ENCODE data around the gene HYCC2. TPM values are rescaled to one million over a fixed set of nuclear protein-coding genes. Genes with fewer than 3 reads are reported as not detected.

HYCC2 gene
- total RNA-seq, 2 donors from 2014 or later: 15.3 to 25.0 TPM

- Histone ChIP-seq H3K27me3 (replicated peaks; ENCODE audit: insufficient read depth) (no peaks in the 10 kb centered on the region), H3K27ac (peak within 1 kb of the TSS; percentile 99 to 100), H3K4me1 (ENCODE audit: control insufficient read depth in 1 of 2, low read depth in 2 of 2) (peaks cover 18 to 38% of the 10 kb centered on the region in 2 donors), H3K9me3 (no peaks in the 10 kb centered on the region), H3K36me3 (no peaks in the 10 kb centered on the region), H3K4me3 (peak within 1 kb of the TSS; percentile 97)
- DNase-seq (ENCODE audit: low spot score) (peak; percentile 46), ATAC-seq (ENCODE audit: insufficient number of reproducible peaks, low FRiP score, low read depth) (peak; percentile 21)
- TF ChIP-seq, protein P1, sequence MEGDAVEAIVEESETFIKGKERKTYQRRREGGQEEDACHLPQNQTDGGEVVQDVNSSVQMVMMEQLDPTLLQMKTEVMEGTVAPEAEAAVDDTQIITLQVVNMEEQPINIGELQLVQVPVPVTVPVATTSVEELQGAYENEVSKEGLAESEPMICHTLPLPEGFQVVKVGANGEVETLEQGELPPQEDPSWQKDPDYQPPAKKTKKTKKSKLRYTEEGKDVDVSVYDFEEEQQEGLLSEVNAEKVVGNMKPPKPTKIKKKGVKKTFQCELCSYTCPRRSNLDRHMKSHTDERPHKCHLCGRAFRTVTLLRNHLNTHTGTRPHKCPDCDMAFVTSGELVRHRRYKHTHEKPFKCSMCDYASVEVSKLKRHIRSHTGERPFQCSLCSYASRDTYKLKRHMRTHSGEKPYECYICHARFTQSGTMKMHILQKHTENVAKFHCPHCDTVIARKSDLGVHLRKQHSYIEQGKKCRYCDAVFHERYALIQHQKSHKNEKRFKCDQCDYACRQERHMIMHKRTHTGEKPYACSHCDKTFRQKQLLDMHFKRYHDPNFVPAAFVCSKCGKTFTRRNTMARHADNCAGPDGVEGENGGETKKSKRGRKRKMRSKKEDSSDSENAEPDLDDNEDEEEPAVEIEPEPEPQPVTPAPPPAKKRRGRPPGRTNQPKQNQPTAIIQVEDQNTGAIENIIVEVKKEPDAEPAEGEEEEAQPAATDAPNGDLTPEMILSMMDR (IDR thresholded peaks at IDR 0.05): no peak
Observed at GRCh38 chr2:201116115-201116958, 44.9 kb upstream of the HYCC2 start, which contains the start of gene CFLAR. Gene CFLAR (plus strand): TSS chr2:201116164. CDS start chr2:201129866, 13,702 bp downstream.

GRCh38 chr2:201114846-201115245 lies 43.4 kb upstream of the HYCC2 start:
- peaks cover 4 to 24% of the 10 kb centered on the region in 2 donors for H3K4me1 ChIP-seq (ENCODE audit: control insufficient read depth in 1 of 2, low read depth in 2 of 2)
- H3K36me3 ChIP-seq: no peaks in the 10 kb centered on the region
- no peaks in the 10 kb centered on the region for H3K27me3 ChIP-seq (replicated peaks; ENCODE audit: insufficient read depth)
- H3K9me3 ChIP-seq: no peaks in the 10 kb centered on the region
- H3K4me3 ChIP-seq: no peak overlapping the region
- TF ChIP-seq, protein P1 (IDR thresholded peaks at IDR 0.05): no peak
- ATAC-seq (ENCODE audit: insufficient number of reproducible peaks, low FRiP score, low read depth) (no peak), DNase-seq (ENCODE audit: low spot score) (no peak)
- H3K27ac ChIP-seq: peak overlapping the region; percentile 99 to 100

- Histone ChIP-seq H3K27ac (no peak overlapping the region), H3K27me3 (replicated peaks; ENCODE audit: insufficient read depth) (no peaks in the 10 kb centered on the region), H3K4me1 (ENCODE audit: control insufficient read depth in 1 of 2, low read depth in 2 of 2) (peaks cover 0 to 19% of the 10 kb centered on the region in 2 donors), H3K9me3 (no peaks in the 10 kb centered on the region), H3K4me3 (no peak overlapping the region), H3K36me3 (no peaks in the 10 kb centered on the region)
- TF ChIP-seq, protein P1 (IDR thresholded peaks at IDR 0.05): no peak
- DNase-seq (ENCODE audit: low spot score): no peak
- no peak for ATAC-seq (ENCODE audit: insufficient number of reproducible peaks, low FRiP score, low read depth)
Observed at GRCh38 chr2:201114350-201114749, 42.9 kb upstream of the HYCC2 start.

- H3K4me1 ChIP-seq (ENCODE audit: control insufficient read depth in 1 of 2, low read depth in 2 of 2): peaks cover 0 to 10% of the 10 kb centered on the region in 2 donors
- H3K4me3 ChIP-seq: no peak overlapping the region
- H3K36me3 ChIP-seq: no peaks in the 10 kb centered on the region
- TF ChIP-seq, protein P1 (IDR thresholded peaks at IDR 0.05): no peak
- H3K27me3 ChIP-seq (replicated peaks; ENCODE audit: insufficient read depth): no peaks in the 10 kb centered on the region
- no peak for DNase-seq (ENCODE audit: low spot score)
- ATAC-seq (ENCODE audit: insufficient number of reproducible peaks, low FRiP score, low read depth): no peak
- no peak overlapping the region for H3K27ac ChIP-seq
- H3K9me3 ChIP-seq: no peaks in the 10 kb centered on the region
Observed at GRCh38 chr2:201111096-201111495, 39.6 kb upstream of the HYCC2 start.

- no peak for ATAC-seq (ENCODE audit: insufficient number of reproducible peaks, low FRiP score, low read depth)
- no peaks in the 10 kb centered on the region for H3K9me3 ChIP-seq
- H3K4me1 ChIP-seq (ENCODE audit: control insufficient read depth in 1 of 2, low read depth in 2 of 2): peaks cover 0 to 10% of the 10 kb centered on the region in 2 donors
- no peak overlapping the region for H3K27ac ChIP-seq
- no peak overlapping the region for H3K4me3 ChIP-seq
- no peak for DNase-seq (ENCODE audit: low spot score)
- no peaks in the 10 kb centered on the region for H3K27me3 ChIP-seq (replicated peaks; ENCODE audit: insufficient read depth)
- no peaks in the 10 kb centered on the region for H3K36me3 ChIP-seq
- TF ChIP-seq, protein P1 (IDR thresholded peaks at IDR 0.05): no peak
Observed at GRCh38 chr2:201110615-201111014, 39.1 kb upstream of the HYCC2 start.

All from thoracic aorta (tissue), 2 donors.